ENCODE data around the gene SLC44A1.

SLC44A1 gene

DNA sequence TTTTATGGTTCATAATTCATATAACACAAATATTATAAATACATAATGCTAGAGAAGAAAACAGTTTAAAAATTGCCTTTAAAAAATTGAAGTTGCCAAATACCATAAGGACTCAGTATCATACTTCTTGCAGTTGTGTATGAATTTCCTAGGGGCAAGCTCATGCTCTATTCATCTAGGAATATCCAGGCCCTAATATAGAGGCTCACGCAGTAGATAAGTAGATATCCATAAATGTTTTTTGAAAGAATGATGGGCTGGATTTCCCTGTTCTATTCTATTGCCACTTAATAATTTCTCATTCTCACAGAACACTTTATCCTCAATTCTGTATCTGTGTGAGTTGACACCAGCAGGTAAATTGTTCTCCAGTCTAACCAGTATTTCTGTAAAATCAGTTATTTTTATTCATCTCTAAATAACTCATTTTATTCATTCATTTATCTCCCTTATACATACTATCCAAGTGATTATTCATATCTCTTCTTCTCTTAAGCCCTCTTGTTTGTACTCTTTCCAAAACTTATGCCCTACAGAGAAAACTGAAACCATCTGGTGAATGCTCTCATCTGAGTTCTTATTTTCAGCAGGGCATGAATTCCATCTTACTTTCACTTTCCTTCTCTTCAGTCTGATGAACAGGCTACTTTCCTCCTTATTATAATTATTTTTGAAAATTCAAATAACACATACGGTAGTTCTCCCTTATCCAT is 97.1 kb downstream of the SLC44A1 start:
- FAIRE-seq = no peak

DNA sequence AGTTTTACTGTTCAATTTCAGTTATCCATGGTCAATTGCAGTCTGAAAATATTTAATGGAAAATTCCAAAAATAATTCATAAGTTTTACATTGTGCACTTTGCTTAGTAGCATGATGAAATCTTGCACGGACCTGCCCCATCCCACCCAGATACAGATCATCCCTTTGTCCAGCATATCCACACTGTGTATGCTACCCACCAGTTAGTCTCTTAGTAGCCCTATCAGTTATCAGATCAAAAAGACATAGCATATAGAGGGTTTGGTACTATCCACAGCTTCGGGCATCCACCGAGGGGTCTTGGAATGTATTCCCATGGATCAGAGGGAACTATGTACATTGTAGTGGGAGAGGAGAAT is 97.7 kb downstream of the SLC44A1 start:
- no peak for FAIRE-seq

DNA sequence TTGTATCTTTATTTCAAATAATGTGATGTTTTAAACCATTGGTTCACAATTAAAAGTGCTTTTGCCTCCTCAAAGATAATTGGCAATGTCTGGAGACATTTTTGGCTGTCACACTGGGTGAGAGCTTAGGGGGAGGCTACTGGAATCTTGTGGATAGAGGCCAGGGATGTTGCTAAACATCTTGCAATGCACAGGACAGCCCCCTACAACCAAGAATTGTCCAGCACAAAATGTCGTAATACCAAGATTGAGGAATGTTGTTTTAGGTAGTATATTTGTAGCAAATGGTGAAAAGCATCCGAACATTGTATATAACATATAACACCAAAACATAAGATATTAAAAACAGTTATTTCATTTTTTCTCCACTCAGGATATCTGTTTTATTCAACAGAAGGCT is 99.8 kb downstream of the SLC44A1 start:
- FAIRE-seq = no peak

DNA sequence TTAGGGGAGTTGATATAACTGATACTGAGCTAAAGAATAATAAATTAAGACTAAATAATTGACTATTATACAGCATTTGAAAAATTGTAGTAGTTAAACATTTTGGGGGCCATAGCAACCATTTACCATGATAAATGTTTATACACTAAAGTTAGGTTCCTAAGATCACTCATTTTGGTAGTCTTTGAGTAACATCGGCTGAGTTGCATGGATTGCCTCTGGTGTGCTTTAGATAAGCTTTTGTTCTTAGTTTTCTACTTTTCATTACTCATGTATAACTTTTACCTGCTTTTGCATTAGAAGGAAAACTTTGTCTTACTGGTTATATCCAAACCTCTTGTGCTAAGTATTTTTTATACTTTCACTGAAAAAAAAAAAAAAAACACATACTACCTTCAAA is 101.2 kb downstream of the SLC44A1 start:
- FAIRE-seq = no peak

DNA sequence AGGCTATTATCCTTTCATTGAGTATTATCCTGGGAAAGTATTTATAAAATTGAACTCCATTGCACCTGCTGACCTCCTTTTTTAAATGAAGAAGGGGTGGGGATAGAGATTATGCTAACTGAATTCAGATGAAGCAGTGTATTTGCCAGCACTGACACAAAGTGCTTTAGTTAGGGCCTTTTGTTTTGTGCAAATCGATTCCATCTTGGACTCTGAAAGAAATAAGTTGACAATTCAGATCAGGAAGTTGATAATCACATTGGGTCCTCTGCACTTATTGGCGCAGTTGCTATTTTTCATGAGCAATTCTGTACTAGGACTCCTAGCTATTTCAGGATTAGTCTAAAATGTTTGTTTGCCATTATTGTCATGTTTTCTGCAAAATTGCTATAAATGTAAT is 101.8 kb downstream of the SLC44A1 start:
- no peak for FAIRE-seq

DNA sequence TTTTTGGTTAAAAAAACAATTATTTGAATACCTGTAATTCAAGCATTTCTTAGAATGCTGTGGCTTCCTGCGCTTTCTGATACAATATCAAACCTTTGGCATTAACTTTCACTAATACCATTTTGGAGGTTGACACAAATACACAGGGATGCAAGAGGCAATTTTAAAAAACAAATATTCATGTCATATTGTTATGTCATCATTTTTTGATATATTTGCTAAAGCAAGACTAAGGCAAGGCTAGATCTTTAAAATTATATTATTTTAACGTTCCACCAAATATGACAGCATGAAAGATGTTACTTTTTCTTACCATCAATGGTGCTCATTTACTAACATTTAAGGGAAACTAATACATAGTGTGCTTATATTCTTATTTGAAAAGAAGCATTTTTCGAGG is 110.0 kb downstream of the SLC44A1 start:
- no peak for FAIRE-seq

DNA sequence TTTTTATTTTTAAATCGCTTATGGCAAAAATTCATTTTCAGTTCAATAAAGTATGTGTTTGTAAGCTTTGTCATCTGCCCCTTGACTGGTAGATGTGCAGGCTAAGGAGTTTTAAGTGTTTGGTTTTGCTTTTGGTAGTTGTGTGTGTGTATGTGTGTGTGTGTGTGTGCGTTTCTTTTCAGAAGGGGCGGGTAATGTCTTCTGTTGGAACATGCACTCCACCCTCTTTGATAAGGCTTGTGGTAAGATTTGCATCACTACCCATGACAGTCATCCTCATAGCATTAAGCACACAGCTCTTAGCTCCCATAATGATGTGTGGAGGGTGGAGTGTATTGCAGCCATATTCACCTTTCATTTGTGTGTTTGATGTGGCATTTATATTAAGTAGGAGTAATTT is 111.3 kb downstream of the SLC44A1 start:
- no peak for FAIRE-seq

DNA sequence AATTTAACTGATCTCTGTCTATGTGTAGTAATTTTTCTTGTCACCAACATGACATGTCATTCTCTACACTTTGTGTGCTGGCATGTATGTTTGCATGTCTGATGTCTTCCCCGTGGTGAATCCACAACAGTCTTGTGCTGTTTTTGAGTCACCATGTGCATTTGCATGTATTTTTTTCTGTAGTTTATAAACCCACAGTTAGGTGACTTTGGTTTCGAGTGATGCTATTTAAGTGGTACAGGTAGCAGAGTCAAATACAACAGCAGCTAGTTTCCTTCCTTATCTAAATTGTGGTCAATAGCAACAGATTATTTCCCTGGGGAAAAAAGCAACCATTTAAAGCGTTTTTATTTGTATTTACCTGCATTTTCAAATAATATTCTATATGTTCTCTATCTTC is 113.5 kb downstream of the SLC44A1 start:
- no peak for FAIRE-seq

DNA sequence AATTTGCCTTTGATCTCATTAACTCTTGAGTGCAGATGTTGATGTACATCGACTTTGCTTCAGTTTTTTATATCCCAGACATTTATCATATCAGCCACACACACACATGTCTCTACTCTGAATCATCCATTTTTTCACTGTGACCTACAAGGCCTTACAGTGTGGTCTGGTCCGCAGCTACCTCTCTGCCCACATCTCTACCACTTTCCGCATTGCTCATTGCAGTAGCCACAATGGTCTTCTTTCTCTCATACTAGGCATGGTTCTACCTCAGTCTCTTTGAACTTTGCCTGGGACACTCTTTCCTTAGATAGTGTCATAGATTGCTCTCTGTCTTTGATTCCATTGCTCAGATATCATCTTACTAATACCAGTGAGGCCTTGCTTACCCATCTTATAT is 115.4 kb downstream of the SLC44A1 start:
- no peak for FAIRE-seq

DNA sequence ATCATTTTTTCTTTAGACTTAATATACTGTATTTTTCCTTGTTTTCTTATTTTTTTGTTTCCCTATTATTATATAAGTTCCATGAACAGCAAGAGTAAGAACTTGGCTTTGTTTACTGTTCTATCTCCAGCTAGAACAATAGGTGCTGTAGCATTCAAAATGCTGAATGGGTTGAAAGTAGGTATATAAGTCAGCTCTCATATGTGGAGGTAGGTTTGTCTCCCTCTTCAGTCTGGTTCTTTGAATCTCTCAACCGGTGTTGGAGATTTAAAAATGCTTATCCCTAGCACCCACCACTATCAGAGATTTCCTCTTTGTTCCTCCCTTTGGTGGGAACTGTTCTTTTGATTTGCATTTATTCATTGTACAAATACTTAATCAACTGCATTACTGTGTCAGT is 115.9 kb downstream of the SLC44A1 start:
- no peak for FAIRE-seq

DNA sequence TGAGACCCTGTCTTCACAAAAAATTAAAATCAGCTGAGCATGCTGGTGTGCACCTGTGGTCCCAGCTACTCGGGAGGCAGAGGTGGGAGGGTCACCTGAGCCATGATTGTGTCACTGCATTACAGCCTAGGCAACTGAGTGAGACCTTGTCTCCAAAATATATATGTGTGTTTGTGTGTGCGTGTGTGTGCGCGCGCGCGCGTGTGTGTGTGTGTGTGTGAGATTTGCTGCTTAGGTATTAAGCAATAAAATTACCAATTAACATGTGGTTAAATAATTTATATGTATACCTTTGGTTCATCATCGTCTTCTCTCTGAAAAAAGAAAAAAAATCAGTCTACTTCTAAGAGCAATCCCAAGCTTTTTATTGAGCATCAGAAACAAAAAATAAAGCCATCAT is 117.4 kb downstream of the SLC44A1 start:
- FAIRE-seq = no peak

DNA sequence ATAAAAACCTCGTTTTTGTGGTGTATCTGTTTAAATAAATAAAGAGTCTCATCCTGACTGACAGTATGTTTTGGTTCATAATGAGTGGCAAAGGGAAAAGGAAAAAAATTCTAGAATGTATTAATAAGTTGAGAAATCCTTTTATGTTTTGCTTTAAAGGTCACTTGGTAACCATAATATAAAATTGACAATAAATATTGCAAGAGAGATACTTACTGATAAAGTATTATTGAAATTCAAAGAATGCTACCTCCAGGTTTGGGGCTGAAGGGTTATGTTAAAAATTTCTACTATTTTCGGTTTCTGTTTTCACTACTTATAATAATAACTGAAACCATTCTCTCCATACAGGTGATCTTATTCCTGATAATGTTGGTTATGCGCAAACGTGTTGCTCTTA is 118.0 kb downstream of the SLC44A1 start:
- no peak for FAIRE-seq

DNA sequence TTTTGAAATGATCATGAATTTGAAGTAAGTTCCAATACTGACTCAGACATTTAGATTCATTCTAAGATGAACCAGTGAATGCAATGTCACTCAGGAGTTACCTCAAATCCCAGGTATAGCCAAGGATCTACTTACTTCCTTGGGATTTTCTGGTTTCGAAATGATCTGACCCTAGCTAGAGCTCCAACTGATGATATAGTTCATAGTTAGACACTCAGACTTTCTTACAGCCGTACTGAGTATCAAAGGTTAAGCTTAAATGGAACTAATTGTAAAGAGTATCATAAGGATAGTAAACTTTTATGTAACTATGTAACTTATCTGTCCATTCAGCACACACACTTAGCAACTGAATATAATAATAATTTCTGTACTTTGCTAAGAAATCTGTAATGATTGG is 119.4 kb downstream of the SLC44A1 start:
- no peak for FAIRE-seq

DNA sequence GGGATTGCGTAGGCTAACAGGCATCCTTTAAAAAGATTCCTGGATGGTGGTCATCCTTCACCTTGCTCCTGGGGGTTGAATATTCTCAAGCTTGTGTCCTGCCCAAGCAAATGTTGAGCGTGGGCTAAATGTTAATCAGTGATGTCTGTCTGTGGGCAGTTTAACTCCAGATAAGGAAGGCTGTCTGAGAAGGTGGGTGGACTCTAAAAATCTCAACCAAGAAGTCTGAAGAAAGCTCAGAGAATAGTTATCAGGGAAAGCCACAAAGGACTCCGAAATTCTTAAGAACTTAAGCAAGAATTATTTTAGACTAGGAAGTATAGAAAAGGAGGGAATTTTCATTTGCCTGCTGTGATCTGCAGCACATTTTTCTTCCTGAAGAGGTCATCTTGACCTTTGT is 125.5 kb downstream of the SLC44A1 start:
- FAIRE-seq = no peak

DNA sequence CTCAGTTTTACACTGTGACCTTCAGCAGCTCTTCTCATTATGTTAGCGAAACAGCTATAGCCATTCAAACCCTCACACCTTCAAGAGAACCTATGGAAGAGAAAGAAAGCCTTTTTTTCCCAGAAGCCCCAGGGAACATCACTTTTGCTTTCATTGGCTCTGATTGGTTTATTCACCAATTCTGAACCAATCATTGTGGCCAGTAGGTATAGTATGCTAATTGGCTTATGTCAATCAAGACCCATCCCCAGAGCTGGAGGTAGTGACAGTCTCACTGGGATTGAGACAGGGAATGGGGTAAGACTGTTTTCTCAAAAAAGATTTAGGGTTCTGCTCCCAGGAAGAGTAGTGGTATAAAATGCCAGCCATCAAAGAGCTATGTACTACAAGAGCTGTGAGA is 129.3 kb downstream of the SLC44A1 start:
- no peak for FAIRE-seq

DNA sequence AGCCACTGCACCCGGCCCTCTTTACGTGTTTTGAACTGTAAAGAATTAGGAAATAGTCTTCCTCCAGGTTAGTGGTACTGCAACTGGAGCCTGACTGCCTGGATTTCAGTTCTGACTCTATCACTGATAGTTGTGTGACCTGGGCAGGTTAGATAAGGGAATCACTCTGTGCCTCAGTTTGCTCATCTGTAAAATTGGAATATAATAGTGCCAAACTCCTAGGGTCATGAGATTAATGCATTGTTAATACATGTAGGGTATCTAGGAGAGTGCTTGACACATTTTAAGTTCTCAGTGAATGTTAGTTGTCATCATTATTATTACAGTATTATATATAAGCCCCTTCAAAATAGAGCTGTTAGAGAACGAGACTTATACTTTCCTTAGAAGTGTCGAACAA is 130.9 kb downstream of the SLC44A1 start:
- FAIRE-seq = no peak

DNA sequence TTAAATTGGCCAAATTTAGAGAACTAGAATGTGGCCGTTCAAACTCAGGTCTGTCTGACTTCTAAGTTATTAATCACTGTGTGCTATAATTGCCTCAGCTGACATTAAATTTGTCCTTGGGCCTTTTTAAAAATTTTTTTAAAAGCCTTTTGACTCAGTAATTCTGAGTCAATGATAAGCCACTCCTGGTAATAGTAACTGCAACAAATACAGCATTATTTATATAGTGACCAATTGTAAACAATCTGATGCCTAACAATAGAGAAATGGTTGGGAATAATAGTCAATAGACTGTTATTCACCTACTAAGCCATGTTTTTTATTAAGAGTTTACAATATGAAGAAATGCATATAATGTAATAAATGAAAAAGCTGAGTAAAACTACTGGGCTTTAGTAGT is 132.4 kb downstream of the SLC44A1 start:
- no peak for FAIRE-seq

DNA sequence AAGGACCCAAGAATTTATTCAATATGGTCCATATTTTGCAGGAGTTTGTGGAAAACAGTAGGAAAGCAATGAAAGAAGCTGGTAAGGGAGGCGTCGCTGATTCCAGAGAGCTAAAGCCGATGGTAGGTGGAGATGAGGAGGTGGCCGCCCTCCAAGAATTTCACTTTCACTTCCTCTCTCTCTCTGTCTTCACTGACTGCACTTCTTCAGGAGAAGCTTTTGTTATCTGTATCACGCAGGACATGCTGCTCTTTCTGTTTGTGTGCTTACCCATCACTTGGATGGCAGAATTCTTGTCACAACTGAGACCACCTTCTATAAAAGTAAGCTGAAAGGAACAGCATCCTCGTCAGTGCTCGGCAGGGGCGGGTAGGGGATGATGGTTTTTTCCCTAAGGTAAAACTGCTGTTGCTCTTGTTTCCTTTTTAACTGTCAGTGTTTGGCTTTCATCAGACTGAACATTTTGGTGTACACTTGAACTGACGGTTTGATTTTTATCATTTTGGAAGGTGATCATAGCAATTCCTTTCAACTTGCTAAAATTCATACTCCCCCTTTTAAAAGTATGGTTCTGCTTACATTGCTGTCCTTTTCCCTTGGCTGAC is 141.0 kb downstream of the SLC44A1 start:
- no peak for FAIRE-seq

DNA sequence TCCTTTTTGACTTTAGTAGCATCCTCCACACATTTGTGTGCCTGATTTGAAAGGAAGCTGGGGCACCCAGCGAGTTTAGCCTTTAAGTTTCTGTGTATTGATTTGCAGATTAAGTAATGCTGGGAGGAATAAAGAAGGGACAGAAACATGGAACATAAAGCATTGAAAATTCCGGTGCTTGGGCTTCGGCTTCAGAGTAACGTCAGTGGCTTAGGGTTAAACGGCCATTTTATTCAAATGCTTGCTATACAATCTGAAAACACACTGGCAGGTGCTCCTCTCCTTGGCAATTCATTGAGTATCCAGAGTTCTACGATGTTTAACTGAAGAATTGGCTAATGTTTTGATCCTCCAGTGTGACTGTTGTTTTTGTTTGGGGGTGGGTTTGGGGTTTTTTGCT is 145.3 kb downstream of the SLC44A1 start:
- FAIRE-seq = no peak

DNA sequence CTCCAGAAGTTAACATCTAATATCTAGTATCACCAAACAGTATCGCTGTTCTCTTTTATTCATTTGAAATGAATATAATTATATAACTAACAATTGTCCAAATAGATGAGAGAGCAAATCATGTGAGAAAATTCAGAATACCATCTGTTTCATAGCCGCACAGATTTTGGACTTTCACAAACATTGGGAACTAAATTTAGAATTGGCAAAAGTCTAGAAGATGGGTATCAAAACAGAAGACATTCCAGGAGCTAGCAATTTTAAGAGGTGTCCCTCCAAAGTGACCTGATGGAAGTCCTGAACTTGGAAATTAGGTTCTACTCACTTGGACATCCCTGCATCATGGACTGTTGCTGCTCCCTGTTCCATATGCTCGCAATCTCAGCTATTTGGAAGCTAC is 146.4 kb downstream of the SLC44A1 start:
- no peak for FAIRE-seq

DNA sequence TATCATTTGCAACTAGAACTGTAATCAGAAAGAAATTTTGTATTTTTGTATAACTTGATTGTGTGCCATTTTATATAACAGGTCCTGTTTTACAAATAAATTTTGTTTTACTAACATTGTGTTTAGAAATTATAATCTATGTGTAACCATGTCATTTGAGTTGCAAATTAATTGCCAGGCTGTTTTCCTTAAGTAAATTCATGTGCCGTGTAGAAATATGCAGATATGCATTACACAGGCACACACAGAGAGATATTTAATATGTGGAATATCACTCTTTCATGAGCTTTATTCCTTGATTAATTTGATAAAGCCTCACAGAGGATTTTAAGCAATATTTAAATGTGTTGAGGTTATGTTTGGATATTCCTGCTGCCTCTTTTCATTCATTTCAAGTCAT is 146.8 kb downstream of the SLC44A1 start:
- no peak for FAIRE-seq

DNA sequence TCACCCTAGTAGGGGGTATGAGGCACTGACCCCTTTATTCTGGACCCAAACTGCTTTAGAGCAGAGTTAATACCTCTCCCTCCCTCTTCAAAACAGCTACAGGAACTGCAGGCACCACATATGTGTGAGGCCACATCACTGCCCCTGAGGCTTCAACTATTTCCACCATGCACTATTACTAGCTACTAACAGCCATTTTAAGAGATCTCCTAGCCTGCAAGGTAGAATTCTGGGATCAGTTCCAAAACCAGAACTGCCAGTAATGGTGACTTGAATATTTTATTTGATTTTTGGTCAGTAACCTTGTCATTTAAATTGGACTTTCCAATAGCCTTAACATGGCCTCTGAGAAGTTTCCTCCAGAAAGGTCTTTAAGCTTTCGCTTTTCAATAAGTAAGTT is 148.1 kb downstream of the SLC44A1 start:
- no peak for FAIRE-seq

DNA sequence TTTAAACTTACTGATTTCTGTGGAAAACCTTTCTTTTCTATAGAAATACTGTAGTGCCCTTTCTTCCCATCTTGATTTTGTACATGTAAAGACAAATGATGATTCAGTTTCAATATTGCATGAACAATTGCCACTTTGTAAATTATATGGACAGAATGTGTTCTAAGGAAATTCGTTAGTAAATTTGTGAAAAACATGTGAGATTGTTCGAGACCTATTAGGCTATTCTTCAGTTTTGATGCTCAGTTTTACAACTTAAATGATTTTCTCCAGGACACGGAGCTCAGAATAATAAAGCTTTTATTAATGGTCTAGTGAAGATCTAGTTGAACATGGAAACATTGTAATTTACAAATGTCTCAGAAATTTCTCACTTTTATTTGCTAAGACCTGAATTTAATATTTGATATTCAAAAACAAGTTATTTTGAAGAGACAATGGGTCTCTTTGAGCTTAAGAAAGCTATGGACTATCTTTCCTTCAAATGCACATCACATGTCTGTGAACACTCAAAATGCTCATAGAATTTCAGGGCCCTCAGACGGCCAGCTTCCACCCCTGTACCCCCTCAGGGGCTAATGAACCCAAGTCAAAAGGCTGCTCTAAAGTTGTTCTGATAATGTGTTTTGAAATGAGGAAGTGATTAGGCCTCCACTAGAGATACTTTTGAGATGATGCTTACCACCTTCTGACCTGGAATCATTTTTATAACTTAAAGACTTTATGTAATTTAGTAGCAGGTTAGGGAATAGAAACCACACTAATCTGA is 149.3 kb downstream of the SLC44A1 start:
- no peak for FAIRE-seq

DNA sequence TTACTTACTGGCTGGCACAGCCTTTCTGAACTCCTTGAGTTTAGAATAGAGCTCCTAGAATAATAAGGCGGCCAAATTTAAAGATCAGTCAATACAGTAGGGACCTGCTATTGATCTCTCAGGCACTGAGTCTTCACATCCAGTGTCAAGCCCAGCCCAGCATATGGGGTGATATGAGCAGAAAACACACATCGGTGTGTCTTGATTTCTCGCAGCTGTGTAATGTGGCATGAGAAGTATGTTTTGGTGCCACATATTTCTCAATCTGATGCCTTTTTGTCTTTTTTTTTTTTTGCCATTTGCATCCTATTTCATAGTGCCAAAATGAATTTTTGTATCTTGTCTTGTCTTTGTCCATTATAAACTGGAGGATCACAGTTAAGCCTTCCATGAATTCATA is 152.0 kb downstream of the SLC44A1 start:
- FAIRE-seq = no peak

Data from endometrium (tissue), 2 donors.